Motor neuron (in vitro differentiated cells): ENCODE measurements around the gene SYNPO. TPM values are rescaled to one million over a fixed set of nuclear protein-coding genes. Genes with fewer than 3 reads are reported as not detected.

Experiments used
- ATAC-seq, 8 experiments: fragments of 200-7000 bp; cut with Tn5 transposase; replicated peaks in 6 of 8; 2 replicates each; pipeline ENCODE4 v1.8.0; 2021; ENCODE audit warnings: mild to moderate bottlenecking in 8 of 8, moderate library complexity in 8 of 8
- H3K27ac ChIP-seq, 2 donors: fragments of 250-450 bp; sonication (Bioruptor Pico); 2 replicates each; pipeline ENCODE4 v1.9.0; 2021; ENCODE audit warnings: antibody characterized with exemption in 2 of 2, mild to moderate bottlenecking in 2 of 2, moderate library complexity in 1 of 2
- H3K4me1 ChIP-seq, 2 donors: fragments of 250-450 bp; sonication (Bioruptor Pico); replicated peaks in 1 of 2; 2 replicates each; pipeline ENCODE4 v1.6.1; 2021; ENCODE audit warnings: antibody characterized with exemption in 2 of 2, mild to moderate bottlenecking in 2 of 2, moderate library complexity in 1 of 2
- H3K4me3 ChIP-seq, 5 donors: fragments of 250-450 bp; sonication (Bioruptor Pico); 2 replicates each; pipeline ENCODE4 v1.9.0; 2021; ENCODE audit warnings: antibody characterized with exemption in 5 of 5, mild to moderate bottlenecking in 5 of 5, moderate library complexity in 4 of 5
- WGBS, 10 experiments: fragments of 450-650 bp; shearing (Covaris generic); methylation state at CpG; one replicate each; pipeline ENCODE4 v1.0.0; 2022; 5-methylcytosine and 5-hydroxymethylcytosine counted together
- in situ Hi-C, 9 experiments: fragments of 400-800 bp; cut with MboI; loops; one replicate each; pipeline ENCODE4 v1.15.0; 2021; ENCODE audit warnings: low sequenced_read_pairs in 9 of 9, low pct_unique_long_range_greater_than_20kb in 2 of 9; ENCODE audit not compliant: unreplicated experiment in 9 of 9
- total RNA-seq, 8 experiments: library from RNA; unstranded; fragments of 300-600 nt; gene quantifications; 2 replicates each; pipeline versions ENCODE4 v1.2.3 to v1.2.4, GENCODE V29; 2022

SYNPO gene
- total RNA-seq, 8 experiments from 2014 or later, result 0.27 to 17.5 (median 4.4) TPM

GRCh38 chr5:150675069-150675468 lies 34.6 kb downstream of the SYNPO start:
- Histone ChIP-seq H3K27ac (no peak overlapping the region), H3K4me1 (no peaks in the 10 kb centered on the region), H3K4me3 (no peak overlapping the region)
- WGBS, 10 experiments, result 56 to 100% (median 87%) methylated on average over 1 to 6 of the region's 6 CpGs; no CpG with 5 or more reads in 1 of the 10 experiments
- in situ Hi-C loops, result no loop called here
- ATAC-seq, result no peak

- ATAC-seq, result no peak
- no peak overlapping the region for H3K4me3 ChIP-seq
- WGBS, 10 experiments, result 70 to 100% (median 100%) methylated on average over 1 to 3 of the region's 9 CpGs; no CpG with 5 or more reads in 3 of the 10 experiments
- H3K27ac ChIP-seq, result no peak overlapping the region
- in situ Hi-C loops, result no loop called here
- no peaks in the 10 kb centered on the region for H3K4me1 ChIP-seq
These were observed 36.1 kb downstream of the SYNPO start for GRCh38 chr5:150676578-150676977.

- WGBS, 10 experiments, result 71 to 100% (median 100%) methylated on average over 1 of the region's 1 CpG; no CpG with 5 or more reads in 3 of the 10 experiments
- no peak overlapping the region for H3K4me3 ChIP-seq
- no peaks in the 10 kb centered on the region for H3K4me1 ChIP-seq
- ATAC-seq, result peak in 1 of 8 experiments; percentile 80
- in situ Hi-C loops, result no loop called here
- H3K27ac ChIP-seq, result no peak overlapping the region
These were observed 48.7 kb downstream of the SYNPO start for GRCh38 chr5:150689120-150689519.

GRCh38 chr5:150690760-150691159 lies 50.3 kb downstream of the SYNPO start:
- in situ Hi-C loops, result no loop called here
- H3K4me1 ChIP-seq, result no peaks in the 10 kb centered on the region
- no peak for ATAC-seq
- H3K27ac ChIP-seq, result no peak overlapping the region
- H3K4me3 ChIP-seq, result no peak overlapping the region
- 39 to 100% (median 80%) methylated on average over 1 to 6 of the region's 6 CpGs; no CpG with 5 or more reads in 1 of the 10 experiments for WGBS, 10 experiments

GRCh38 chr5:150692276-150692675 lies 51.8 kb downstream of the SYNPO start:
- WGBS, 10 experiments, result 80 to 100% (median 100%) methylated on average over 1 to 3 of the region's 3 CpGs; no CpG with 5 or more reads in 1 of the 10 experiments
- Histone ChIP-seq H3K27ac (no peak overlapping the region), H3K4me1 (no peaks in the 10 kb centered on the region), H3K4me3 (no peak overlapping the region)
- ATAC-seq, result no peak
- in situ Hi-C loops, result no loop called here

- Histone ChIP-seq H3K4me3 (no peak overlapping the region), H3K4me1 (peaks cover 4% of the 10 kb centered on the region in 2 donors), H3K27ac (no peak overlapping the region)
- in situ Hi-C loops, result no loop called here
- ATAC-seq, result peak in 1 of 8 experiments; percentile 72
- 25 to 100% (median 94%) methylated on average over 1 to 3 of the region's 3 CpGs for WGBS, 10 experiments
These were observed 54.2 kb downstream of the SYNPO start for GRCh38 chr5:150694612-150695011.

GRCh38 chr5:150700246-150700593 lies 59.8 kb downstream of the SYNPO start:
- WGBS, 10 experiments, result 0 to 60% (median 5%) methylated on average over 1 to 6 of the region's 15 CpGs; no CpG with 5 or more reads in 1 of the 10 experiments
- peaks cover 5 to 13% of the 10 kb centered on the region in 2 donors for H3K4me1 ChIP-seq
- in situ Hi-C loops, result loop anchor here in 1 of 9 experiments (25.0 kb wide), 1 partner anchor 138 kb away; no protein-coding TSS in a partner anchor
- peak overlapping the region; percentile 79 to 99 (median 91) for H3K4me3 ChIP-seq
- ATAC-seq, result peak in 3 of 8 experiments; percentile 1 to 2 (median 2)
- peak overlapping the region; percentile 96 to 99 for H3K27ac ChIP-seq

- WGBS, 10 experiments, result 0 to 4% (median 0%) methylated on average over 2 to 17 of the region's 59 CpGs; no CpG with 5 or more reads in 4 of the 10 experiments
- Histone ChIP-seq H3K4me3 (peak within 1 kb of the TSS; percentile 79 to 99 (median 91)), H3K27ac (peak within 1 kb of the TSS; percentile 96 to 99), H3K4me1 (peaks cover 5 to 13% of the 10 kb centered on the region in 2 donors)
- peak; percentile 92 to 97 (median 96) for ATAC-seq
- in situ Hi-C loops, result loop anchor here in 1 of 9 experiments (25.0 kb wide), 1 partner anchor 138 kb away; no protein-coding TSS in a partner anchor
These were observed 60.3 kb downstream of the SYNPO start, which contains the start of gene RBM22 for GRCh38 chr5:150700594-150701377. Gene RBM22, minus strand, starts transcription at chr5:150701062. Its CDS starts 77 bp downstream, at chr5:150700985.

- Histone ChIP-seq H3K4me3 (no peak overlapping the region), H3K4me1 (peaks cover 5 to 13% of the 10 kb centered on the region in 2 donors), H3K27ac (no peak overlapping the region)
- in situ Hi-C loops, result loop anchor here in 1 of 9 experiments (25.0 kb wide), 1 partner anchor 141 kb away; no protein-coding TSS in a partner anchor
- no peak for ATAC-seq
- 57 to 100% (median 78%) methylated on average over 1 to 3 of the region's 3 CpGs; no CpG with 5 or more reads in 2 of the 10 experiments for WGBS, 10 experiments
These were observed 63.3 kb downstream of the SYNPO start for GRCh38 chr5:150703762-150704161.

GRCh38 chr5:150706776-150707390 lies 66.4 kb downstream of the SYNPO start:
- WGBS, 10 experiments, result 19 to 80% (median 61%) methylated on average over 1 to 4 of the region's 4 CpGs
- in situ Hi-C loops, result loop anchor here in 1 of 9 experiments (25.0 kb wide), 1 partner anchor 145 kb away; no protein-coding TSS in a partner anchor
- no peak for ATAC-seq
- Histone ChIP-seq H3K27ac (no peak overlapping the region), H3K4me3 (no peak overlapping the region), H3K4me1 (peaks cover 0 to 1% of the 10 kb centered on the region in 2 donors)
